IPS DF 4.7 (cell line): Measurements from ENCODE around the gene ABCC9.
"Not testable (repeated sequence)": the region's sequence is repeated elsewhere in the genome, so short reads cannot be mapped to it uniquely, and the experiment has no call there.

Experiments
- DNase-seq: peaks from one replicate; pipeline ENCODE4 v3.0.0-alpha.2; 2013; ENCODE audit warnings: low spot score; ENCODE audit errors: extremely low read depth

The ABCC9 gene

GRCh38 chr12:21818627-21819026 is 122.6 kb downstream of the ABCC9 start:
- DNase-seq, result no peak

- DNase-seq, result no peak
These were observed 125.7 kb downstream of the ABCC9 start for GRCh38 chr12:21815306-21816062.

- DNase-seq, result no peak
These were observed 126.4 kb downstream of the ABCC9 start for GRCh38 chr12:21814814-21815213.

GRCh38 chr12:21814327-21814726 is 126.9 kb downstream of the ABCC9 start:
- no peak for DNase-seq

GRCh38 chr12:21813751-21814150 is 127.5 kb downstream of the ABCC9 start:
- no peak for DNase-seq

- DNase-seq, result no peak
These were observed 128.1 kb downstream of the ABCC9 start for GRCh38 chr12:21813125-21813524.

GRCh38 chr12:21812340-21812739 is 128.9 kb downstream of the ABCC9 start:
- DNase-seq, result not testable (repeated sequence)

- no peak for DNase-seq
These were observed 132.1 kb downstream of the ABCC9 start for GRCh38 chr12:21809100-21809499.

- DNase-seq, result no peak
These were observed 135.0 kb downstream of the ABCC9 start for GRCh38 chr12:21806255-21806654.

- DNase-seq, result no peak
These were observed 139.5 kb downstream of the ABCC9 start for GRCh38 chr12:21801522-21802288.

GRCh38 chr12:21800011-21800410 is 141.2 kb downstream of the ABCC9 start:
- DNase-seq, result no peak

GRCh38 chr12:21797539-21797938 is 143.7 kb downstream of the ABCC9 start:
- no peak for DNase-seq

- no peak for DNase-seq
These were observed 145.4 kb downstream of the ABCC9 start for GRCh38 chr12:21795648-21796328.

- not testable (repeated sequence) for DNase-seq
These were observed 146.2 kb downstream of the ABCC9 start for GRCh38 chr12:21794807-21795595.

- not testable (repeated sequence) for DNase-seq
These were observed 151.5 kb downstream of the ABCC9 start for GRCh38 chr12:21789687-21790086.

- no peak for DNase-seq
These were observed 152.9 kb downstream of the ABCC9 start for GRCh38 chr12:21788089-21788983.

GRCh38 chr12:21786041-21786531 is 155.1 kb downstream of the ABCC9 start:
- DNase-seq, result no peak

GRCh38 chr12:21782723-21783122 is 158.5 kb downstream of the ABCC9 start:
- not testable (repeated sequence) for DNase-seq

- DNase-seq, result no peak
These were observed 160.4 kb downstream of the ABCC9 start for GRCh38 chr12:21780786-21781185.

- DNase-seq, result no peak
These were observed 165.1 kb downstream of the ABCC9 start for GRCh38 chr12:21776175-21776574.
